Endothelial cell of umbilical vein (primary cell): Measurements from ENCODE around the gene SDCCAG8. TPM values are rescaled to one million over a fixed set of nuclear protein-coding genes. Genes with fewer than 3 reads are reported as not detected.

Source experiments
- BruUV-seq: library from RNA; stranded (reverse); fragments of 400-500 nt; replicated peaks from 2 replicates; lab custom pipeline; 2021; lab: Mats Ljungman, UMichigan
- CTCF ChIA-PET: fragments of 300-600, 350-600 bp; sonication (Branson Sonifier 250); formaldehyde crosslinking; loops from one replicate; lab custom pipeline; 2021; ENCODE audit warnings: antibody characterized with exemption, inconsistent platforms; lab: Charles Lee
- POLR2A ChIA-PET: fragments of 300-600, 350-600 bp; sonication (Branson Sonifier 250); formaldehyde crosslinking; loops from one replicate; lab custom pipeline; 2021; ENCODE audit warnings: antibody characterized with exemption, inconsistent platforms; lab: Charles Lee
- DNase-seq: peaks from one replicate; pipeline ENCODE4 v3.0.0-alpha.2; 2011; ENCODE audit warnings: low read depth, low spot score
- FAIRE-seq: peaks from 2 replicates; lab custom pipeline; 2011; peaks lifted over from hg19 to GRCh38; lab: Jason Lieb, UNC
- H2AFZ ChIP-seq: 2 replicates; pipeline ENCODE4 v1.6.0; 2012; ENCODE audit warnings: low read depth, low read length, control low read depth, inconsistent platforms
- H3K27ac ChIP-seq: 2 replicates; pipeline ENCODE4 v1.5.1; 2011; ENCODE audit warnings: low read depth, mild to moderate bottlenecking, control low read depth, low read length, moderate library complexity; ENCODE audit not compliant: insufficient read depth
- H3K27me3 ChIP-seq, 2 experiments: 2 replicates each; pipeline versions ENCODE4 v1.6.0 to v1.6.1; 2011; ENCODE audit warnings: low read length in 2 of 2, mixed read lengths in 1 of 2; ENCODE audit not compliant: control insufficient read depth in 2 of 2, insufficient read depth in 2 of 2
- H3K36me3 ChIP-seq, 2 experiments: 2 replicates in 1 of 2; 3 replicates in 1 of 2; pipeline ENCODE4 v1.5.1; 2011; ENCODE audit warnings: low read length in 2 of 2, mild to moderate bottlenecking in 1 of 2, moderate library complexity in 1 of 2; ENCODE audit not compliant: control insufficient read depth in 2 of 2, insufficient read depth in 2 of 2; ENCODE audit errors: extremely low read depth in 1 of 2
- H3K4me1 ChIP-seq: 3 replicates; pipeline ENCODE4 v1.5.1; 2011; ENCODE audit warnings: mild to moderate bottlenecking, low read length; ENCODE audit not compliant: control insufficient read depth, insufficient read depth; ENCODE audit errors: extremely low read depth
- H3K4me2 ChIP-seq: 2 replicates; pipeline ENCODE4 v1.6.1; 2011; ENCODE audit warnings: low read length, control low read depth, mixed read lengths; ENCODE audit not compliant: insufficient read depth
- H3K4me3 ChIP-seq, 3 experiments: fragments of 200-600 bp in 1 of 3; sonication (generic), shearing (Covaris generic) in 1 of 3; replicated peaks in 1 of 3; 2 replicates each; pipeline ENCODE4 v1.5.1; 2011 to 2016; ENCODE audit warnings: control low read depth in 3 of 3, low read length in 3 of 3, mild to moderate bottlenecking in 2 of 3, inconsistent platforms in 1 of 3, low read depth in 1 of 3, moderate library complexity in 1 of 3; ENCODE audit not compliant: insufficient read depth in 1 of 3
- H3K79me2 ChIP-seq: 2 replicates; pipeline ENCODE4 v1.6.0; 2012; ENCODE audit warnings: low read length, inconsistent platforms; ENCODE audit not compliant: control insufficient read depth, insufficient read depth
- H3K9ac ChIP-seq: replicated peaks from 2 replicates; pipeline ENCODE3; 2011; ENCODE audit warnings: low read length, control low read depth; ENCODE audit not compliant: insufficient read depth; ENCODE audit errors: extremely low read depth
- H3K9me1 ChIP-seq: replicated peaks from 3 replicates; pipeline ENCODE4 v1.6.0; 2011; ENCODE audit warnings: mild to moderate bottlenecking, low read length; ENCODE audit not compliant: control insufficient read depth, insufficient read depth; ENCODE audit errors: extremely low read depth
- H3K9me3 ChIP-seq: replicated peaks from 2 replicates; pipeline ENCODE4 v1.5.1; 2012; ENCODE audit warnings: low read length, inconsistent platforms; ENCODE audit not compliant: control insufficient read depth, insufficient read depth
- H4K20me1 ChIP-seq: replicated peaks from 2 replicates; pipeline ENCODE3; 2011; ENCODE audit warnings: mild to moderate bottlenecking, low read length; ENCODE audit not compliant: control insufficient read depth, insufficient read depth; ENCODE audit errors: extremely low read depth
- CTCF ChIP-seq, 2 donors: IDR thresholded peaks; 1 replicate in 1 of 2; 2 replicates in 1 of 2; pipeline ENCODE4 v1.5.1; 2011; ENCODE audit warnings: low read length in 2 of 2, mild to moderate bottlenecking in 2 of 2, moderate library complexity in 2 of 2, control low read depth in 1 of 2, inconsistent platforms in 1 of 2, low read depth in 1 of 2; ENCODE audit not compliant: insufficient read depth in 1 of 2; ENCODE audit errors: extremely low read depth in 1 of 2
- EZH2 ChIP-seq: IDR thresholded peaks from 2 replicates; pipeline ENCODE4 v1.6.1; 2012; ENCODE audit warnings: borderline replicate concordance, low read depth, mild to moderate bottlenecking, moderate library complexity, low read length, inconsistent platforms; ENCODE audit not compliant: severe bottlenecking
- FOS ChIP-seq: IDR thresholded peaks from 2 replicates; pipeline ENCODE4 v1.6.1; 2011; ENCODE audit warnings: mild to moderate bottlenecking, low read length, moderate library complexity, borderline replicate concordance; ENCODE audit not compliant: insufficient read depth
- GATA2 ChIP-seq: IDR thresholded peaks from 2 replicates; pipeline ENCODE4 v1.7.0; 2011; ENCODE audit warnings: low read depth, mild to moderate bottlenecking, moderate library complexity, mixed read lengths, low read length; ENCODE audit not compliant: insufficient read length, insufficient read depth
- JUN ChIP-seq: IDR thresholded peaks from 2 replicates; pipeline ENCODE4 v1.6.1; 2011; ENCODE audit warnings: borderline replicate concordance, low read depth; ENCODE audit not compliant: insufficient read length, insufficient read depth
- MAX ChIP-seq: IDR thresholded peaks from 2 replicates; pipeline ENCODE4 v1.6.1; 2011; ENCODE audit not compliant: insufficient read depth, insufficient read length
- MYC ChIP-seq: IDR thresholded peaks from one replicate; pipeline ENCODE4 v1.6.1; 2011; ENCODE audit warnings: mild to moderate bottlenecking, low read depth, low read length
- POLR2A ChIP-seq: IDR thresholded peaks from 2 replicates; pipeline ENCODE4 v1.6.1; 2012; ENCODE audit warnings: low read depth, mild to moderate bottlenecking, control low read depth, low read length
- POLR2AphosphoS5 ChIP-seq: IDR thresholded peaks from 2 replicates; pipeline ENCODE4 v1.6.1; 2012; ENCODE audit warnings: low read depth, mild to moderate bottlenecking, control low read depth, low read length, moderate library complexity; ENCODE audit not compliant: insufficient read depth
- dilution Hi-C: fragments of 300-500 bp; cut with MboI; formaldehyde crosslinking; loops from one replicate; pipeline ENCODE4 v1.15.0; 2019; ENCODE audit warnings: low sequenced_read_pairs; ENCODE audit not compliant: extremely low pct_ligation_motif_present
- intact Hi-C: fragments of 100-400 bp; cut with micrococcal nuclease; formaldehyde crosslinking; loops from one replicate; pipeline ENCODE4 v1.10.0; 2022
- polyA plus RNA-seq, 4 experiments: library from polyadenylated mRNA; depleted of rRNA in 3 of 4; stranded (reverse) in 3 of 4; unstranded in 1 of 4; fragments of >200 nt; gene quantifications; 2 replicates each; pipeline versions ENCODE4 v1.2.1 to v1.2.3, GENCODE V29; 2011 to 2012; ENCODE audit warnings: missing spikeins in 1 of 4
- total RNA-seq: library from RNA; stranded (reverse); gene quantifications from 2 replicates; pipeline ENCODE4 v1.2.3, GENCODE V29; 2021

The SDCCAG8 gene
- total and polyA plus RNA-seq, 2 donors (not counting 3 experiments of a cell fraction or from before 2014, with no cell fraction given): 14.6 to 25.7 TPM

- dilution Hi-C loops: no loop called here
- peaks cover 33% of the 10 kb centered on the region for H3K4me1 ChIP-seq
- TF ChIP-seq POLR2A: peak; percentile 74
- no peak for TF ChIP-seq GATA2
- TF ChIP-seq MYC: no peak
- peak; percentile 81 for TF ChIP-seq POLR2AphosphoS5
- peak within 1 kb of the TSS; percentile 94 for H3K9ac ChIP-seq
- H3K4me3 ChIP-seq: peak within 1 kb of the TSS; percentile 70 to 97 (median 95)
- no peaks in the 10 kb centered on the region for H3K9me1 ChIP-seq
- FAIRE-seq (no peak), DNase-seq (peak; percentile 99)
- ChIA-PET CTCF (interaction anchor here (0.9 to 2.9 kb wide), 11 partner anchors 9 to 89 kb away, joined by 3 to 18 read pairs (median 4); no protein-coding TSS in a partner anchor), POLR2A (interaction anchor here (0.6 to 2.4 kb wide), 8 partner anchors 8 to 1240 kb away, joined by 3 to 19 read pairs (median 4); no protein-coding TSS in a partner anchor)
- peak within 1 kb of the TSS; percentile 48 for H2AFZ ChIP-seq
- BruUV-seq: no TSS peak
- H3K36me3 ChIP-seq: no peaks in the 10 kb centered on the region
- intact Hi-C loops: loop anchor here (1.0 to 10.0 kb wide), 4 partner anchors 13 to 80 kb away; no protein-coding TSS in a partner anchor
- no peaks in the 10 kb centered on the region for H3K27me3 ChIP-seq
- peaks cover 89% of the 10 kb centered on the region for H3K79me2 ChIP-seq
- no peaks in the 10 kb centered on the region for H3K9me3 ChIP-seq
- H4K20me1 ChIP-seq: no peaks in the 10 kb centered on the region
- H3K27ac ChIP-seq: peak within 1 kb of the TSS; percentile 86
- peak within 1 kb of the TSS; percentile 98 for H3K4me2 ChIP-seq
Observed at GRCh38 chr1:243254927-243255790, 682 bp upstream of the SDCCAG8 start, which contains the start of gene CEP170. TSS of gene CEP170 (minus strand) at chr1:243255281. CDS start at chr1:243225280, 30,001 bp downstream.

GRCh38 chr1:243256590-243256989 is 749 bp downstream of the SDCCAG8 start:
- FAIRE-seq (no peak), DNase-seq (peak; percentile 32)
- Histone ChIP-seq H3K27me3 (no peaks in the 10 kb centered on the region), H3K9ac (peak overlapping the region; percentile 88), H3K4me1 (peaks cover 23% of the 10 kb centered on the region), H2AFZ (no peak overlapping the region), H3K4me2 (peak overlapping the region; percentile 95), H3K9me1 (no peaks in the 10 kb centered on the region), H3K9me3 (no peaks in the 10 kb centered on the region), H3K36me3 (no peaks in the 10 kb centered on the region), H3K27ac (peak overlapping the region; percentile 83), H3K79me2 (peaks cover 88% of the 10 kb centered on the region), H3K4me3 (peak overlapping the region; percentile 70 to 95 (median 92)), H4K20me1 (no peaks in the 10 kb centered on the region)
- ChIA-PET CTCF (interaction anchor here (0.9 to 2.9 kb wide), 8 partner anchors 9 to 70 kb away, joined by 3 to 18 read pairs (median 4); no protein-coding TSS in a partner anchor), POLR2A (interaction anchor here (0.6 to 2.4 kb wide), 4 partner anchors 8 to 31 kb away, joined by 3 to 19 read pairs (median 12); no protein-coding TSS in a partner anchor)
- no TSS peak for BruUV-seq
- intact Hi-C loops (loop anchor here (1.0 to 10.0 kb wide), 2 partner anchors 8 to 82 kb away; no protein-coding TSS in a partner anchor), dilution Hi-C loops (no loop called here)
- no peak for TF ChIP-seq CTCF (IDR thresholded peaks at IDR 0.05; ENCODE audit: extremely low read depth in 1 of 2, insufficient read depth in 1 of 2, low read depth in 1 of 2, low read length in 2 of 2)
- TF ChIP-seq MAX: no peak
- TF ChIP-seq MYC: no peak
- no peak for TF ChIP-seq JUN
- TF ChIP-seq EZH2: no peak
- TF ChIP-seq POLR2A: no peak
- TF ChIP-seq POLR2AphosphoS5: no peak
- TF ChIP-seq GATA2: no peak
- TF ChIP-seq FOS: no peak
